Mesenchymal stem cell (in vitro differentiated cells and primary cell): Measurements from ENCODE around the gene CKB.

Source experiments
- DNase-seq: peaks from one replicate; pipeline ENCODE4 v3.0.0-alpha.2; 2013
- H2AFZ ChIP-seq: one replicate; pipeline ENCODE4 v1.6.1; 2013; ENCODE audit warnings: low read depth, mild to moderate bottlenecking, control low read depth, inconsistent platforms, low read length, moderate library complexity
- H2AK5ac ChIP-seq: 2 replicates; pipeline ENCODE4 v1.6.1; 2013; ENCODE audit warnings: low read length, moderate library complexity, mild to moderate bottlenecking, inconsistent platforms; ENCODE audit not compliant: severe bottlenecking
- H2BK120ac ChIP-seq: one replicate; pipeline ENCODE4 v1.6.1; 2013; ENCODE audit warnings: low read depth, mild to moderate bottlenecking, inconsistent platforms, low read length, moderate library complexity
- H2BK12ac ChIP-seq, 2 experiments: one replicate each; pipeline ENCODE4 v1.6.1; 2013; ENCODE audit warnings: inconsistent platforms in 2 of 2, low read length in 2 of 2, mild to moderate bottlenecking in 2 of 2, moderate library complexity in 2 of 2, control low read depth in 1 of 2
- H2BK15ac ChIP-seq: one replicate; pipeline ENCODE4 v1.6.1; 2013; ENCODE audit warnings: mild to moderate bottlenecking, low read depth, inconsistent platforms; ENCODE audit not compliant: poor library complexity, severe bottlenecking
- H2BK5ac ChIP-seq: 2 replicates; pipeline ENCODE4 v1.6.1; 2013; ENCODE audit warnings: low read depth, mild to moderate bottlenecking, low read length, control low read depth, inconsistent platforms; ENCODE audit not compliant: poor library complexity, severe bottlenecking
- H3K14ac ChIP-seq, 2 experiments: one replicate each; pipeline ENCODE4 v1.6.1; 2013; ENCODE audit warnings: inconsistent platforms in 2 of 2, low read length in 2 of 2, control low read depth in 1 of 2, mild to moderate bottlenecking in 1 of 2, moderate library complexity in 1 of 2
- H3K18ac ChIP-seq, 2 experiments: one replicate each; pipeline ENCODE4 v1.6.1; 2013; ENCODE audit warnings: inconsistent platforms in 2 of 2, low read length in 2 of 2, control low read depth in 1 of 2, low read depth in 1 of 2, mild to moderate bottlenecking in 1 of 2
- H3K23ac ChIP-seq, 2 experiments: one replicate each; pipeline ENCODE4 v1.6.1; 2013; ENCODE audit warnings: inconsistent platforms in 2 of 2, low read length in 2 of 2, mild to moderate bottlenecking in 2 of 2, moderate library complexity in 2 of 2, control low read depth in 1 of 2
- H3K27ac ChIP-seq: 2 replicates; pipeline ENCODE4 v1.5.1; 2013; ENCODE audit warnings: mild to moderate bottlenecking, moderate library complexity, low read length, control low read depth, inconsistent platforms; ENCODE audit not compliant: poor library complexity, severe bottlenecking
- H3K27me3 ChIP-seq, 2 experiments: 2 replicates each; pipeline versions ENCODE4 v1.6.1 to v1.7.0; 2013; ENCODE audit warnings: low read length in 2 of 2, mild to moderate bottlenecking in 2 of 2, moderate library complexity in 2 of 2, control low read depth in 1 of 2, inconsistent platforms in 1 of 2; ENCODE audit not compliant: control insufficient read depth in 1 of 2, insufficient read depth in 1 of 2
- H3K36me3 ChIP-seq, 2 experiments: 2 replicates each; pipeline versions ENCODE4 v1.6.1 to v1.7.0; 2013; ENCODE audit warnings: low read length in 2 of 2, control low read depth in 1 of 2, inconsistent platforms in 1 of 2, low read depth in 1 of 2, mild to moderate bottlenecking in 1 of 2; ENCODE audit not compliant: insufficient read depth in 2 of 2, control insufficient read depth in 1 of 2
- H3K4ac ChIP-seq, 2 experiments: one replicate each; pipeline ENCODE4 v1.6.1; 2013; ENCODE audit warnings: inconsistent platforms in 2 of 2, low read length in 2 of 2, mild to moderate bottlenecking in 2 of 2, moderate library complexity in 2 of 2, control low read depth in 1 of 2, low read depth in 1 of 2
- H3K4me1 ChIP-seq: 2 replicates; pipeline ENCODE4 v1.6.1; 2013; ENCODE audit warnings: low read depth, low read length, control low read depth; ENCODE audit not compliant: control insufficient read depth, insufficient read depth
- H3K4me2 ChIP-seq: 2 replicates; pipeline ENCODE4 v1.6.1; 2013; ENCODE audit warnings: low read length, mild to moderate bottlenecking, inconsistent platforms; ENCODE audit not compliant: poor library complexity, severe bottlenecking
- H3K4me3 ChIP-seq, 2 experiments: 2 replicates each; pipeline versions ENCODE4 v1.5.1 to v1.7.0; 2013; ENCODE audit warnings: low read length in 2 of 2, mild to moderate bottlenecking in 2 of 2, control low read depth in 1 of 2, low read depth in 1 of 2; ENCODE audit not compliant: insufficient read depth in 1 of 2
- H3K79me1 ChIP-seq: replicated peaks from 2 replicates; pipeline ENCODE4 v1.6.1; 2013; ENCODE audit warnings: mild to moderate bottlenecking, control low read depth, low read length, inconsistent platforms; ENCODE audit not compliant: poor library complexity, severe bottlenecking
- H3K9ac ChIP-seq: 2 replicates; pipeline ENCODE4 v1.7.0; 2013; ENCODE audit warnings: mild to moderate bottlenecking, low read length, moderate library complexity
- H3K9me3 ChIP-seq: 2 replicates; pipeline ENCODE4 v1.7.0; 2013; ENCODE audit warnings: mild to moderate bottlenecking, low read length; ENCODE audit not compliant: control insufficient read depth
- H4K8ac ChIP-seq: one replicate; pipeline ENCODE4 v1.6.1; 2013; ENCODE audit warnings: inconsistent platforms, mild to moderate bottlenecking, low read length, moderate library complexity
- H4K91ac ChIP-seq: one replicate; pipeline ENCODE4 v1.6.1; 2013; ENCODE audit warnings: mild to moderate bottlenecking, low read length, inconsistent platforms
- WGBS: methylation state at CpG from one replicate; pipeline ENCODE4 v1.1.7; 2013; ENCODE audit warnings: mixed read lengths; 5-methylcytosine and 5-hydroxymethylcytosine counted together

The CKB gene

DNA sequence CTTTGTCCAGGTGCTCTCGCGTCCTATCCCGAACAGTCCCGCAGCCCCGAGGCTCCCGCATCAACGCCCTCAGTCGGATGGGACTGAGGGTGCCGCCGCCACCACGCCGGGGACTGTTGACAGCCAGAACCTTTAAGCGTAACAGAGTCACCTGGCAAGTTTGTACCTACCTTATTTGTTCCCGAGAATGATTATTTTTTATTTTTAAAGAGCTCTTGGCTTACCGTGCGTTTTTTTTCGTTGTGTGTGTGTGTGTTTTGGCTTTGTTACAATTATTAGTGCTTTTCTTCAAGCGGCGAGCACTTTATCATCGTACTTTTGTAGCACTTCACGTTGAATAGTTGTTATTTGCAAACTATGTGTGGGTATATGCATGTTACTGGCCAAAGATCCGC lies 40.6 kb upstream of the CKB start:
- H3K79me1 ChIP-seq, result peaks cover 3% of the 10 kb centered on the region
- no peaks in the 10 kb centered on the region for H3K9me3 ChIP-seq
- no peak overlapping the region for H4K91ac ChIP-seq
- H3K4ac ChIP-seq, result peak overlapping the region in 1 of 2 experiments; percentile 94
- peak overlapping the region; percentile 33 for H3K27ac ChIP-seq
- no peak overlapping the region for H4K8ac ChIP-seq
- no peak for DNase-seq
- H3K4me3 ChIP-seq, result peak overlapping the region; percentile 98 to 100
- no peak overlapping the region for H2AK5ac ChIP-seq
- H2BK120ac ChIP-seq, result peak overlapping the region; percentile 68
- H3K4me2 ChIP-seq, result peak overlapping the region; percentile 74
- no peak overlapping the region for H3K23ac ChIP-seq
- H2BK15ac ChIP-seq, result peak overlapping the region; percentile 96
- no peaks in the 10 kb centered on the region for H3K27me3 ChIP-seq
- H3K4me1 ChIP-seq, result peaks cover 9% of the 10 kb centered on the region
- peak overlapping the region; percentile 88 to 96 for H3K18ac ChIP-seq
- H2BK12ac ChIP-seq, result peak overlapping the region in 1 of 2 experiments; percentile 24
- peak overlapping the region; percentile 91 for H2AFZ ChIP-seq
- no peak overlapping the region for H3K14ac ChIP-seq
- 5% methylated on average over 20 of the region's 22 CpGs for WGBS
- H3K9ac ChIP-seq, result peak overlapping the region; percentile 96
- H2BK5ac ChIP-seq, result no peak overlapping the region
- H3K36me3 ChIP-seq, result peaks cover 13 to 30% of the 10 kb centered on the region in 2 experiments

DNA sequence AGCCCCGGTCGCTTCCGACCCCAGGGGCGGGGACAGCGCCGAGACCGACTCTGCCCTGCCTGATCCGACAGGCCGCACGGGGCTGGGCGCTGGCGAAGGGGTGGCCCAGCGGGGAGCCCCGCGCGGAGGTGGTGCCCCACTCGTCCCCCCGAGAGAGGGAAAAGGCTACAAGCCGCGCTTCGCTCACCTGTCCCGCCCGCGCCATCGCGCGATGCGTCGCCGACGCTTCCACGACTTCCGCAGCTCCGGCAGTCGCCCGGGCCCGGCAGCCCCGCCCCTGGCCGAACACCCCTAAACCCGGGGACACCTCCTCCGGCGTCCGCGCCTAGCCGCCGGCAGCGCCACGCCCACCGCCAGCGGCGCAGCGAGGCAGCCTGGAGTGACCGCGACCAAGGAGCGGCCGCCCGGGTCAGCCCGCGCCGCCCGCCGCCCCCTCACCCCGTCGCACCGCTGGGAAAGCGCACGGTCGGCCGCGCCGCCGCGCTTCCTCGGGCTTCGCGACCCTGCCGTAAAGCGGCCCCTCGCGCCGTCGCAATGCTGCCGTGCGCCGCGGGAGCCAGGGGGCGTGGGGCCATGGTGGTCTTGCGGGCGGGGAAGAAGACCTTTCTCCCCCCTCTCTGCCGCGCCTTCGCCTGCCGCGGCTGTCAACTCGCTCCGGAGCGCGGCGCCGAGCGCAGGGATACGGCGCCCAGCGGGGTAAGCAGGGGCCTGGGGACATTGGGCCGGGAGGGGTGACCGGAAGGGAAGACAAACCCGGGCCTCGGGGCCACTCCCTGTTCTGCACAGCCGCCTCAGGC lies 40.0 kb upstream of the CKB start, which contains the start of the genes BAG5 and COA8:
TSS of gene BAG5 (minus strand) at position 229 of the 797 bp plus-strand sequence. CDS start 1,493 bp downstream, outside the sequence.
TSS of gene COA8 (plus strand) at position 532 of the 797 bp plus-strand sequence. CDS start at position 574, 42 bp downstream.
- Histone ChIP-seq H2AK5ac (peak within 1 kb of the TSS; percentile 78), H2BK12ac (peak within 1 kb of the TSS in 1 of 2 experiments; percentile 97), H3K9me3 (no peaks in the 10 kb centered on the region), H4K91ac (peak within 1 kb of the TSS; percentile 100), H3K23ac (peak within 1 kb of the TSS in 1 of 2 experiments; percentile 66), H3K9ac (peak within 1 kb of the TSS; percentile 96), H3K4me2 (peak within 1 kb of the TSS; percentile 95), H3K4me1 (peaks cover 12% of the 10 kb centered on the region), H2BK5ac (peak within 1 kb of the TSS; percentile 100), H3K27ac (peak within 1 kb of the TSS; percentile 73), H3K27me3 (no peaks in the 10 kb centered on the region), H3K79me1 (peaks cover 3% of the 10 kb centered on the region), H2BK120ac (peak within 1 kb of the TSS; percentile 100), H3K36me3 (peaks cover 13 to 27% of the 10 kb centered on the region in 2 experiments), H3K4ac (peak within 1 kb of the TSS; percentile 99), H4K8ac (peak within 1 kb of the TSS; percentile 100), H3K14ac (peak within 1 kb of the TSS in 1 of 2 experiments; percentile 51), H3K18ac (peak within 1 kb of the TSS; percentile 96 to 98), H3K4me3 (peak within 1 kb of the TSS; percentile 98 to 100), H2AFZ (peak within 1 kb of the TSS; percentile 93), H2BK15ac (peak within 1 kb of the TSS; percentile 100)
- under 1% methylated on average over 79 of the region's 109 CpGs for WGBS
- DNase-seq, result peak; percentile 85

DNA sequence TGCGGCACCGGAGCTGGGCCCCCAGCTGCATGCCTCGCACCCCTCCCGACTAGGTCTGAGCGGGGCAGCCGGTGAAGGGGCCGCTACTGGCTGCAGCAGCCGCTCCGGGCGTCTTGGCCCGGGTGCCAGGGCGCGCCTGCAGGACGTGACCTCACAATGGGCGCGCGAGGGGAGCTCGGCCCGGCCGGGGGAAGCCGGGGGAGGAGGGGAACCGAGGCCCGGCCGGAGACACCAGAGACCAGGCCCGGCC lies 39.5 kb upstream of the CKB start:
- 1% methylated on average over 14 of the region's 25 CpGs for WGBS

More for the DNA sequence above, 39.5 kb upstream of the CKB start:
- Histone ChIP-seq H3K4ac (peak overlapping the region; percentile 76 to 99), H3K23ac (peak overlapping the region in 1 of 2 experiments; percentile 66), H3K9ac (peak overlapping the region; percentile 96), H2AFZ (peak overlapping the region; percentile 93), H4K91ac (peak overlapping the region; percentile 100), H3K9me3 (no peaks in the 10 kb centered on the region), H3K27ac (peak overlapping the region; percentile 73), H3K4me1 (peaks cover 15% of the 10 kb centered on the region), H3K14ac (no peak overlapping the region), H2AK5ac (no peak overlapping the region), H2BK15ac (no peak overlapping the region), H3K4me3 (peak overlapping the region; percentile 98 to 100), H3K36me3 (peaks cover 13 to 30% of the 10 kb centered on the region in 2 experiments), H2BK5ac (peak overlapping the region; percentile 100), H3K18ac (peak overlapping the region; percentile 73 to 79), H3K4me2 (peak overlapping the region; percentile 95), H3K27me3 (no peaks in the 10 kb centered on the region), H2BK120ac (peak overlapping the region; percentile 100), H2BK12ac (no peak overlapping the region), H3K79me1 (peaks cover 3% of the 10 kb centered on the region), H4K8ac (peak overlapping the region; percentile 74)
- DNase-seq, result no peak
